ENCODE results near the gene CYLD.

DNA sequence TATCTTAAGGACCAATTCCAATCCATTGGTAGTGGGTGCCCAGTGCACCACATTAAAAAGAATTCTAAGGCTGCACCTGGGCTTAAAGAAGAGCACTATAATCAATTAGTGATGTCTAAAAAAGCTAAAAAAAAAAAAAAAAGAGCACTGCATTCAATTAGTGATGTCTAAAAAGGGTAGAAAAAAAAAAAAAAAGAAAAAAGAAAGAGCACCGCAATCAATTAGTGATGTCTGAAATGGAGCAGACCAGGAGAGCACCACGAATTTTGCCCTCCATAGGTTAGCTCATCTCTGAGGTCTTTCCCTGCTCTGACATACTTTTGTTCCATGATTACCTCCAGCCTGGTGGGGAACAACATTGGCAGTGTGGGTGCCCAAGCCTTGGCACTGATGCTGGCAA, 18.9 kb upstream of the CYLD start:
- TF ChIP-seq, protein P1, sequence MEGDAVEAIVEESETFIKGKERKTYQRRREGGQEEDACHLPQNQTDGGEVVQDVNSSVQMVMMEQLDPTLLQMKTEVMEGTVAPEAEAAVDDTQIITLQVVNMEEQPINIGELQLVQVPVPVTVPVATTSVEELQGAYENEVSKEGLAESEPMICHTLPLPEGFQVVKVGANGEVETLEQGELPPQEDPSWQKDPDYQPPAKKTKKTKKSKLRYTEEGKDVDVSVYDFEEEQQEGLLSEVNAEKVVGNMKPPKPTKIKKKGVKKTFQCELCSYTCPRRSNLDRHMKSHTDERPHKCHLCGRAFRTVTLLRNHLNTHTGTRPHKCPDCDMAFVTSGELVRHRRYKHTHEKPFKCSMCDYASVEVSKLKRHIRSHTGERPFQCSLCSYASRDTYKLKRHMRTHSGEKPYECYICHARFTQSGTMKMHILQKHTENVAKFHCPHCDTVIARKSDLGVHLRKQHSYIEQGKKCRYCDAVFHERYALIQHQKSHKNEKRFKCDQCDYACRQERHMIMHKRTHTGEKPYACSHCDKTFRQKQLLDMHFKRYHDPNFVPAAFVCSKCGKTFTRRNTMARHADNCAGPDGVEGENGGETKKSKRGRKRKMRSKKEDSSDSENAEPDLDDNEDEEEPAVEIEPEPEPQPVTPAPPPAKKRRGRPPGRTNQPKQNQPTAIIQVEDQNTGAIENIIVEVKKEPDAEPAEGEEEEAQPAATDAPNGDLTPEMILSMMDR (IDR thresholded peaks at IDR 0.05), result no peak
- no peak for TF ChIP-seq POLR2A (IDR thresholded peaks at IDR 0.05)

Data from adrenal gland (tissue), 5 donors.